Neural cell (in vitro differentiated cells): ENCODE results near the gene ENPP5.

Experiments
- CTCF ChIP-seq: fragments of 450-650 bp; IDR thresholded peaks from 2 replicates; pipeline ENCODE4 v1.5.1; 2014; ENCODE audit warnings: antibody characterized with exemption, mild to moderate bottlenecking, moderate library complexity; ENCODE audit not compliant: poor library complexity, severe bottlenecking
- EP300 ChIP-seq: fragments of 450-650 bp; conservative IDR thresholded peaks from 2 replicates; pipeline ENCODE4 v1.6.1; 2014; ENCODE audit warnings: antibody characterized with exemption, mild to moderate bottlenecking, moderate library complexity; ENCODE audit not compliant: poor library complexity, severe bottlenecking
- EZH2 ChIP-seq: fragments of 200-600, 300-800 bp; shearing (Covaris generic), sonication (generic); IDR thresholded peaks from 2 replicates; pipeline ENCODE4 v1.6.1; 2014; ENCODE audit warnings: antibody characterized with exemption, low read length, borderline replicate concordance, mild to moderate bottlenecking; ENCODE audit not compliant: insufficient read depth, poor library complexity, severe bottlenecking
- POLR2AphosphoS5 ChIP-seq: IDR thresholded peaks from 2 replicates; pipeline ENCODE4 v1.6.1; 2012
- TAF1 ChIP-seq: IDR thresholded peaks from 2 replicates; pipeline ENCODE4 v1.6.1; 2012; ENCODE audit warnings: low read depth
- TF ChIP-seq, protein P1 (sequence below): IDR thresholded peaks from 2 replicates; pipeline ENCODE4 v1.6.1; 2012; ENCODE audit warnings: borderline replicate concordance

GRCh38 chr6:46215777-46216176 lies 45.0 kb upstream of the ENPP5 start:
- TF ChIP-seq TAF1 (no peak), EZH2 (no peak), CTCF (no peak), POLR2AphosphoS5 (no peak), EP300 (no peak)
- TF ChIP-seq, protein P1, sequence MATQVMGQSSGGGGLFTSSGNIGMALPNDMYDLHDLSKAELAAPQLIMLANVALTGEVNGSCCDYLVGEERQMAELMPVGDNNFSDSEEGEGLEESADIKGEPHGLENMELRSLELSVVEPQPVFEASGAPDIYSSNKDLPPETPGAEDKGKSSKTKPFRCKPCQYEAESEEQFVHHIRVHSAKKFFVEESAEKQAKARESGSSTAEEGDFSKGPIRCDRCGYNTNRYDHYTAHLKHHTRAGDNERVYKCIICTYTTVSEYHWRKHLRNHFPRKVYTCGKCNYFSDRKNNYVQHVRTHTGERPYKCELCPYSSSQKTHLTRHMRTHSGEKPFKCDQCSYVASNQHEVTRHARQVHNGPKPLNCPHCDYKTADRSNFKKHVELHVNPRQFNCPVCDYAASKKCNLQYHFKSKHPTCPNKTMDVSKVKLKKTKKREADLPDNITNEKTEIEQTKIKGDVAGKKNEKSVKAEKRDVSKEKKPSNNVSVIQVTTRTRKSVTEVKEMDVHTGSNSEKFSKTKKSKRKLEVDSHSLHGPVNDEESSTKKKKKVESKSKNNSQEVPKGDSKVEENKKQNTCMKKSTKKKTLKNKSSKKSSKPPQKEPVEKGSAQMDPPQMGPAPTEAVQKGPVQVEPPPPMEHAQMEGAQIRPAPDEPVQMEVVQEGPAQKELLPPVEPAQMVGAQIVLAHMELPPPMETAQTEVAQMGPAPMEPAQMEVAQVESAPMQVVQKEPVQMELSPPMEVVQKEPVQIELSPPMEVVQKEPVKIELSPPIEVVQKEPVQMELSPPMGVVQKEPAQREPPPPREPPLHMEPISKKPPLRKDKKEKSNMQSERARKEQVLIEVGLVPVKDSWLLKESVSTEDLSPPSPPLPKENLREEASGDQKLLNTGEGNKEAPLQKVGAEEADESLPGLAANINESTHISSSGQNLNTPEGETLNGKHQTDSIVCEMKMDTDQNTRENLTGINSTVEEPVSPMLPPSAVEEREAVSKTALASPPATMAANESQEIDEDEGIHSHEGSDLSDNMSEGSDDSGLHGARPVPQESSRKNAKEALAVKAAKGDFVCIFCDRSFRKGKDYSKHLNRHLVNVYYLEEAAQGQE: no peak
